Measurements from ENCODE around the gene COX15. TPM values are rescaled to one million over a fixed set of nuclear protein-coding genes. Genes with fewer than 3 reads are reported as not detected.

The COX15 gene
- total RNA-seq = 10 to 100 TPM; 36.5 to 41.2 TPM

GRCh38 chr10:99732033-99732842 lies at the start of gene COX15, which contains the start of gene CUTC:
Gene COX15, minus strand, starts transcription at chr10:99732127. Its CDS starts 78 bp downstream, at chr10:99732049.
Gene CUTC, plus strand, starts transcription at chr10:99732234. Its CDS starts 115 bp downstream, at chr10:99732349.
- under 1% methylated on average over 71 of the region's 73 CpGs for WGBS
- intact Hi-C loops (cut with DNase I) = loop anchor here (10.0 kb wide), 1 partner anchor 53 kb away; the partner anchor contains the start of gene ABCC2
- Histone ChIP-seq H3K27me3 (replicated peaks; ENCODE audit: insufficient read depth) (no peaks in the 10 kb centered on the region), H3K27ac (peak within 1 kb of the TSS; percentile 94 to 97), H3K9me3 (no peaks in the 10 kb centered on the region), H3K4me3 (peak within 1 kb of the TSS; percentile 75 to 89), H3K36me3 (no peaks in the 10 kb centered on the region), H3K4me1 (replicated peaks) (no peaks in the 10 kb centered on the region)
- DNase-seq (ENCODE audit: low spot score) = peak; percentile 96
- TF ChIP-seq POLR2AphosphoS5 (IDR thresholded peaks at IDR 0.05) = peak; percentile 99
- peak in 3 of 4 experiments; percentile 4 to 50 (median 39) for TF ChIP-seq CTCF (IDR thresholded peaks at IDR 0.05)
- peak; percentile 88 for TF ChIP-seq POLR2A (IDR thresholded peaks at IDR 0.05)

- TF ChIP-seq CTCF (IDR thresholded peaks at IDR 0.05) = no peak
- no peak for TF ChIP-seq POLR2A (IDR thresholded peaks at IDR 0.05)
- no peak for TF ChIP-seq POLR2AphosphoS5 (IDR thresholded peaks at IDR 0.05)
- Histone ChIP-seq H3K9me3 (no peaks in the 10 kb centered on the region), H3K4me3 (no peak overlapping the region), H3K36me3 (no peaks in the 10 kb centered on the region), H3K4me1 (replicated peaks) (no peaks in the 10 kb centered on the region), H3K27ac (peak overlapping the region in 1 of 2 donors; percentile 51), H3K27me3 (replicated peaks; ENCODE audit: insufficient read depth) (no peaks in the 10 kb centered on the region)
- 13% methylated on average over 4 of the region's 4 CpGs for WGBS
- intact Hi-C loops (cut with DNase I) = no loop called here
- no peak for DNase-seq (ENCODE audit: low spot score)
Observed at GRCh38 chr10:99779335-99779734, 47.4 kb upstream of the COX15 start.

- H3K36me3 ChIP-seq = no peaks in the 10 kb centered on the region
- WGBS = 95% methylated on average over 1 of the region's 1 CpG
- intact Hi-C loops (cut with DNase I) = no loop called here
- H3K27me3 ChIP-seq (replicated peaks; ENCODE audit: insufficient read depth) = no peaks in the 10 kb centered on the region
- no peak overlapping the region for H3K4me3 ChIP-seq
- TF ChIP-seq POLR2A (IDR thresholded peaks at IDR 0.05) (no peak), CTCF (IDR thresholded peaks at IDR 0.05) (no peak), POLR2AphosphoS5 (IDR thresholded peaks at IDR 0.05) (no peak)
- no peak overlapping the region for H3K27ac ChIP-seq
- DNase-seq (ENCODE audit: low spot score) = no peak
- no peaks in the 10 kb centered on the region for H3K9me3 ChIP-seq
- no peaks in the 10 kb centered on the region for H3K4me1 ChIP-seq (replicated peaks)
Observed at GRCh38 chr10:99777918-99778714, 46.2 kb upstream of the COX15 start.

- intact Hi-C loops (cut with DNase I) = no loop called here
- no peaks in the 10 kb centered on the region for H3K4me1 ChIP-seq (replicated peaks)
- no peaks in the 10 kb centered on the region for H3K27me3 ChIP-seq (replicated peaks; ENCODE audit: insufficient read depth)
- DNase-seq (ENCODE audit: low spot score) = no peak
- TF ChIP-seq CTCF (IDR thresholded peaks at IDR 0.05) (no peak), POLR2A (IDR thresholded peaks at IDR 0.05) (no peak), POLR2AphosphoS5 (IDR thresholded peaks at IDR 0.05) (no peak)
- no peaks in the 10 kb centered on the region for H3K9me3 ChIP-seq
- no peaks in the 10 kb centered on the region for H3K36me3 ChIP-seq
- H3K27ac ChIP-seq = no peak overlapping the region
- H3K4me3 ChIP-seq = no peak overlapping the region
Observed at GRCh38 chr10:99775850-99776249, 43.9 kb upstream of the COX15 start.
